ENCODE measurements around the gene CRHR1. TPM values are rescaled to one million over a fixed set of nuclear protein-coding genes. Genes with fewer than 3 reads are reported as not detected.
A peak's percentile ranks its signal among the peaks of the same experiment; 100 is the strongest.

Gene CRHR1
- polyA plus RNA-seq, 2 of the 4 experiments (the other 2 are of a cell fraction), result 0.09 to 0.12 TPM

DNA sequence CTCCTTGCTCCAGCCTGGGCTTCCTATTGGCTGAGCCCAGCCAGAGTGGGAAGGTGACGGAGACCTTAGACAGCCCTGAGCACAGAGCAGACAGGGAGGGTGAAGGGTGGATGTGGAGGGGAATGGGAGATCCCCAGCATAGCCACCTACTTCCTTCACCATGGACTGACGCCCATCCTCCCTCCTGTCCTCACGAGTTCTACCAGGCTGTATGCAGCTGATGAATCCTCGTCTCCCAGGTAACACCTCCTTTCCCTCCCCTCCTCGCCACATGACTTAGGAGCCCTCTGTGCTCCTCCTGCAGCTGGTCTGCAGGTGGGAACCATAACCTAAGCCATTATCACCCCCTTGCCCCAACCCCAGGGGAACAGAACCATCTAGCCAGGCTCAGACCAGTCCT, 9.0 kb upstream of the CRHR1 start:
- Histone ChIP-seq H3K4me3 (no peak overlapping the region), H3K27ac (no peak overlapping the region), H3K4me2 (peak overlapping the region; percentile 14; the same call in 1 of the 3 replicates), H3K9me3 (peaks cover 7% of the 10 kb centered on the region; the same call in 1 of the 3 replicates), H3K4me1 (peaks cover 16% of the 10 kb centered on the region)
- TF ChIP-seq RAD21 (conservative IDR thresholded peaks at IDR 0.05 in 1 of 2, IDR thresholded peaks at IDR 0.05 in 1 of 2) (no peak), FOSL2 (IDR thresholded peaks at IDR 0.05) (no peak), FOSL2 (CRISPR knock-in tag; IDR thresholded peaks at IDR 0.05) (no peak), RNF2 (IDR thresholded peaks at IDR 0.05; ENCODE audit: borderline replicate concordance, low read depth) (no peak), CEBPB (IDR thresholded peaks at IDR 0.05) (no peak), ESRRA (IDR thresholded peaks at IDR 0.05; ENCODE audit: borderline replicate concordance, low read length) (no peak), POLR2AphosphoS2 (conservative IDR thresholded peaks at IDR 0.05; ENCODE audit: low read length) (no peak), CHD4 (IDR thresholded peaks at IDR 0.05; ENCODE audit: borderline replicate concordance) (no peak), TP53 (CRISPR knock-in tag; IDR thresholded peaks at IDR 0.05) (no peak), HOXB13 (CRISPR knock-in tag; IDR thresholded peaks at IDR 0.05; ENCODE audit: low read depth) (no peak), CTCF (IDR thresholded peaks at IDR 0.05) (no peak), CBX8 (IDR thresholded peaks at IDR 0.05) (no peak), MYC (IDR thresholded peaks at IDR 0.05; ENCODE audit: borderline replicate concordance, low read length) (no peak), REST (IDR thresholded peaks at IDR 0.05) (no peak), JUNB (IDR thresholded peaks at IDR 0.05) (no peak), ZFP36 (IDR thresholded peaks at IDR 0.05; ENCODE audit: borderline replicate concordance, partially characterized antibody) (no peak)
- TF ChIP-seq, protein P1, sequence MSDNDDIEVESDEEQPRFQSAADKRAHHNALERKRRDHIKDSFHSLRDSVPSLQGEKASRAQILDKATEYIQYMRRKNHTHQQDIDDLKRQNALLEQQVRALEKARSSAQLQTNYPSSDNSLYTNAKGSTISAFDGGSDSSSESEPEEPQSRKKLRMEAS (IDR thresholded peaks at IDR 0.05), result no peak
- TF ChIP-seq, protein P2, sequence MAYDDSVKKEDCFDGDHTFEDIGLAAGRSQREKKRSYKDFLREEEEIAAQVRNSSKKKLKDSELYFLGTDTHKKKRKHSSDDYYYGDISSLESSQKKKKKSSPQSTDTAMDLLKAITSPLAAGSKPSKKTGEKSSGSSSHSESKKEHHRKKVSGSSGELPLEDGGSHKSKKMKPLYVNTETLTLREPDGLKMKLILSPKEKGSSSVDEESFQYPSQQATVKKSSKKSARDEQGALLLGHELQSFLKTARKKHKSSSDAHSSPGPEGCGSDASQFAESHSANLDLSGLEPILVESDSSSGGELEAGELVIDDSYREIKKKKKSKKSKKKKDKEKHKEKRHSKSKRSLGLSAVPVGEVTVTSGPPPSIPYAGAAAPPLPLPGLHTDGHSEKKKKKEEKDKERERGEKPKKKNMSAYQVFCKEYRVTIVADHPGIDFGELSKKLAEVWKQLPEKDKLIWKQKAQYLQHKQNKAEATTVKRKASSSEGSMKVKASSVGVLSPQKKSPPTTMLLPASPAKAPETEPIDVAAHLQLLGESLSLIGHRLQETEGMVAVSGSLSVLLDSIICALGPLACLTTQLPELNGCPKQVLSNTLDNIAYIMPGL (CRISPR knock-in tag; IDR thresholded peaks at IDR 0.05; ENCODE audit: borderline replicate concordance), result no peak
- DNase-seq (ENCODE audit: low read depth in 1 of 2, low spot score in 1 of 2), result no peak
- FAIRE-seq, result no peak
- ChIA-PET POLR2A (no interaction called here), CTCF (interaction anchor here (1.1 to 1.4 kb wide), 3 partner anchors 9 to 135 kb away, joined by 3 to 4 read pairs (median 3); partner anchors contain the start of gene CRHR1)
- WGBS (ENCODE audit: missing lambda C conversion rate), result 53% methylated on average over 5 of the region's 5 CpGs
- peak; percentile 7 to 26; a peak in 4 of 6 replicates for ATAC-seq

- FAIRE-seq, result no peak
- peaks cover 7% of the 10 kb centered on the region; the same call in 1 of the 3 replicates for H3K9me3 ChIP-seq
- H3K4me2 ChIP-seq, result peak overlapping the region; percentile 14; the same call in 1 of the 3 replicates
- no peak overlapping the region for H3K4me3 ChIP-seq
- DNase-seq (ENCODE audit: low read depth in 1 of 2, low spot score in 1 of 2), result no peak
- no peak overlapping the region for H3K27ac ChIP-seq
- ATAC-seq, result peak; percentile 30 to 62; a peak in 5 of 6 replicates
- POLR2A ChIA-PET, result no interaction called here
- CTCF ChIA-PET, result interaction anchor here (1.1 to 1.6 kb wide), 4 partner anchors 9 to 135 kb away, joined by 3 to 4 read pairs (median 3); partner anchors contain the start of gene CRHR1
- H3K4me1 ChIP-seq, result peaks cover 16% of the 10 kb centered on the region
- TF ChIP-seq CEBPB (IDR thresholded peaks at IDR 0.05), result peak in 1 of 2 experiments; percentile 27; a peak in 1 of 4 replicates
- TF ChIP-seq, protein P1 (IDR thresholded peaks at IDR 0.05), result no peak
- TF ChIP-seq TP53 (CRISPR knock-in tag; IDR thresholded peaks at IDR 0.05), result no peak
- no peak for TF ChIP-seq MYC (IDR thresholded peaks at IDR 0.05; ENCODE audit: borderline replicate concordance, low read length)
- WGBS (ENCODE audit: missing lambda C conversion rate), result 39% methylated on average over 4 of the region's 4 CpGs
Observed at GRCh38 chr17:45775576-45776011, 8.5 kb upstream of the CRHR1 start.
